ENCODE results near the gene EYA2. TPM values are rescaled to one million over a fixed set of nuclear protein-coding genes. Genes with fewer than 3 reads are reported as not detected.
A peak's percentile ranks its signal among the peaks of the same experiment; 100 is the strongest.

EYA2 gene
- total RNA-seq, 4 donors from 2014 or later = 9.7 to 22.1 (median 14.3) TPM

- no peak for DNase-seq
- intact Hi-C loops (cut with DNase I) = loop anchor here (10.0 kb wide), 1 partner anchor 387 kb away; no protein-coding TSS in a partner anchor
- Histone ChIP-seq H3K27ac (no peak overlapping the region), H3K27me3 (no peaks in the 10 kb centered on the region), H3K9me3 (no peaks in the 10 kb centered on the region), H3K4me1 (peaks cover 0 to 7% (median 0%) of the 10 kb centered on the region in 3 donors), H3K36me3 (peaks cover 0 to 36% (median 0%) of the 10 kb centered on the region in 3 donors), H3K4me3 (no peak overlapping the region)
- TF ChIP-seq POLR2A (IDR thresholded peaks at IDR 0.05) (no peak), CTCF (IDR thresholded peaks at IDR 0.05) (no peak)
- 91 to 97% methylated on average over 2 of the region's 2 CpGs for WGBS, 2 donors
These were observed 246.8 kb downstream of the EYA2 start for GRCh38 chr20:47141350-47141921.

GRCh38 chr20:47141941-47142773 lies 247.5 kb downstream of the EYA2 start:
- H3K27ac ChIP-seq = no peak overlapping the region
- no peaks in the 10 kb centered on the region for H3K27me3 ChIP-seq
- intact Hi-C loops (cut with DNase I) = loop anchor here (10.0 kb wide), 1 partner anchor 387 kb away; no protein-coding TSS in a partner anchor

GRCh38 chr20:47142774-47143170 lies 248.1 kb downstream of the EYA2 start:
- Histone ChIP-seq H3K9me3 (no peaks in the 10 kb centered on the region), H3K27ac (no peak overlapping the region), H3K4me1 (peaks cover 0 to 7% (median 0%) of the 10 kb centered on the region in 3 donors), H3K36me3 (peaks cover 0 to 36% (median 0%) of the 10 kb centered on the region in 3 donors), H3K4me3 (no peak overlapping the region), H3K27me3 (no peaks in the 10 kb centered on the region)
- TF ChIP-seq POLR2A (IDR thresholded peaks at IDR 0.05) = no peak
- no peak for TF ChIP-seq CTCF (IDR thresholded peaks at IDR 0.05)
- 92% methylated on average over 14 of the region's 14 CpGs for WGBS, 2 donors
- intact Hi-C loops (cut with DNase I) = loop anchor here (10.0 kb wide), 1 partner anchor 388 kb away; no protein-coding TSS in a partner anchor
- DNase-seq = no peak

More at GRCh38 chr20:47141941-47142773, 247.5 kb downstream of the EYA2 start:
- WGBS, 2 donors = 50 to 51% methylated on average over 5 of the region's 5 CpGs
- Histone ChIP-seq H3K4me3 (no peak overlapping the region), H3K4me1 (peaks cover 0 to 7% (median 0%) of the 10 kb centered on the region in 3 donors), H3K36me3 (peaks cover 0 to 36% (median 0%) of the 10 kb centered on the region in 3 donors), H3K9me3 (no peaks in the 10 kb centered on the region)
- TF ChIP-seq POLR2A (IDR thresholded peaks at IDR 0.05) = no peak
- TF ChIP-seq CTCF (IDR thresholded peaks at IDR 0.05) = no peak
- DNase-seq = no peak

- peaks cover 0 to 7% (median 0%) of the 10 kb centered on the region in 3 donors for H3K4me1 ChIP-seq
- H3K36me3 ChIP-seq = peaks cover 0 to 36% (median 0%) of the 10 kb centered on the region in 3 donors
- intact Hi-C loops (cut with DNase I) = loop anchor here (10.0 kb wide), 1 partner anchor 389 kb away; no protein-coding TSS in a partner anchor
- H3K27ac ChIP-seq = peak overlapping the region in 1 of 4 donors; percentile 18
- no peak overlapping the region for H3K4me3 ChIP-seq
- H3K27me3 ChIP-seq = no peaks in the 10 kb centered on the region
- DNase-seq = no peak
- no peak for TF ChIP-seq POLR2A (IDR thresholded peaks at IDR 0.05)
- 59 to 64% methylated on average over 4 of the region's 4 CpGs for WGBS, 2 donors
- H3K9me3 ChIP-seq = no peaks in the 10 kb centered on the region
These were observed 249.0 kb downstream of the EYA2 start for GRCh38 chr20:47143657-47144056.

GRCh38 chr20:47144463-47144862 lies 249.8 kb downstream of the EYA2 start:
- intact Hi-C loops (cut with DNase I) = loop anchor here (10.0 kb wide), 1 partner anchor 390 kb away; no protein-coding TSS in a partner anchor
- H3K4me1 ChIP-seq = peaks cover 0 to 7% (median 0%) of the 10 kb centered on the region in 3 donors
- no peaks in the 10 kb centered on the region for H3K9me3 ChIP-seq
- no peak for DNase-seq
- peaks cover 0 to 36% (median 0%) of the 10 kb centered on the region in 3 donors for H3K36me3 ChIP-seq
- H3K27ac ChIP-seq = no peak overlapping the region
- no peak overlapping the region for H3K4me3 ChIP-seq
- no peak for TF ChIP-seq POLR2A (IDR thresholded peaks at IDR 0.05)
- no peak for TF ChIP-seq CTCF (IDR thresholded peaks at IDR 0.05)
- 100% methylated on average over 4 of the region's 4 CpGs for WGBS, 2 donors
- no peaks in the 10 kb centered on the region for H3K27me3 ChIP-seq
